Large intestine (tissue), 3 donors: Measurements from ENCODE around the gene MAPKAPK2. TPM values are rescaled to one million over a fixed set of nuclear protein-coding genes. Genes with fewer than 3 reads are reported as not detected.
"Not testable (repeated sequence)": the region's sequence is repeated elsewhere in the genome, so short reads cannot be mapped to it uniquely, and the experiment has no call there.

Experiments used
- DNase-seq, 2 donors: peaks; one replicate each; pipeline versions ENCODE4 v3.0.0 to v3.0.0-alpha.2; 2013
- H3K27ac ChIP-seq: one replicate; pipeline ENCODE4 v1.5.1; 2013; ENCODE audit warnings: low read length
- H3K27me3 ChIP-seq: 2 replicates; pipeline ENCODE4 v1.6.1; 2013; ENCODE audit warnings: low read length; ENCODE audit not compliant: control insufficient read depth, insufficient read depth
- H3K36me3 ChIP-seq: 2 replicates; pipeline ENCODE4 v1.6.1; 2013; ENCODE audit warnings: low read length; ENCODE audit not compliant: control insufficient read depth, insufficient read depth
- H3K4me1 ChIP-seq: one replicate; pipeline ENCODE4 v1.6.1; 2013; ENCODE audit warnings: low read length; ENCODE audit not compliant: control insufficient read depth, insufficient read depth
- H3K4me3 ChIP-seq: one replicate; pipeline ENCODE4 v1.5.1; 2013; ENCODE audit warnings: low read length
- H3K9me3 ChIP-seq: one replicate; pipeline ENCODE4 v1.6.1; 2013; ENCODE audit warnings: mild to moderate bottlenecking, low read depth, low read length, moderate library complexity; ENCODE audit not compliant: control insufficient read depth
- WGBS: methylation state at CpG from one replicate; pipeline ENCODE4 v1.1.5; 2013; ENCODE audit warnings: low lambda C conversion rate; ENCODE audit not compliant: insufficient coverage; 5-methylcytosine and 5-hydroxymethylcytosine counted together
- polyA plus RNA-seq: library from polyadenylated mRNA; unstranded; fragments of 120-200 nt; gene quantifications from one replicate; pipeline ENCODE4 v1.2.1, GENCODE V29; 2013

Gene MAPKAPK2
- polyA plus RNA-seq, 1 donor, result 79.6 TPM

GRCh38 chr1:206771338-206771692, 86.6 kb downstream of the MAPKAPK2 start:
- Histone ChIP-seq H3K9me3 (no peaks in the 10 kb centered on the region), H3K27ac (no peak overlapping the region), H3K4me1 (peaks cover 4% of the 10 kb centered on the region), H3K27me3 (peaks cover 6% of the 10 kb centered on the region), H3K36me3 (no peaks in the 10 kb centered on the region), H3K4me3 (no peak overlapping the region)
- WGBS, result 92% methylated on average over 1 of the region's 4 CpGs
- no peak for DNase-seq

- 93% methylated on average over 2 of the region's 8 CpGs for WGBS
- H3K27ac ChIP-seq, result no peak within 1 kb of the TSS
- H3K4me3 ChIP-seq, result no peak within 1 kb of the TSS
- H3K9me3 ChIP-seq, result no peaks in the 10 kb centered on the region
- DNase-seq, result no peak
- peaks cover 5% of the 10 kb centered on the region for H3K27me3 ChIP-seq
- no peaks in the 10 kb centered on the region for H3K36me3 ChIP-seq
- H3K4me1 ChIP-seq, result peaks cover 5% of the 10 kb centered on the region
Measured at GRCh38 chr1:206772243-206772937, 87.7 kb downstream of the MAPKAPK2 start, which contains the start of gene IL10. Gene IL10 (minus strand): TSS chr1:206772494. CDS start chr1:206772435, 59 bp downstream.

- Histone ChIP-seq H3K27me3 (peaks cover 5% of the 10 kb centered on the region), H3K27ac (no peak overlapping the region), H3K9me3 (no peaks in the 10 kb centered on the region), H3K4me1 (peaks cover 5% of the 10 kb centered on the region), H3K4me3 (no peak overlapping the region), H3K36me3 (no peaks in the 10 kb centered on the region)
- no peak for DNase-seq
- no CpG with 5 or more reads among the region's 3 CpGs for WGBS
Measured at GRCh38 chr1:206774093-206774492, 89.4 kb downstream of the MAPKAPK2 start.

GRCh38 chr1:206776229-206776628, 91.5 kb downstream of the MAPKAPK2 start:
- WGBS, result no CpG with 5 or more reads among the region's 4 CpGs
- no peaks in the 10 kb centered on the region for H3K36me3 ChIP-seq
- DNase-seq, result peak in 1 of 2 donors; percentile 60
- no peaks in the 10 kb centered on the region for H3K27me3 ChIP-seq
- no peak overlapping the region for H3K4me3 ChIP-seq
- no peak overlapping the region for H3K27ac ChIP-seq
- no peaks in the 10 kb centered on the region for H3K9me3 ChIP-seq
- peaks cover 5% of the 10 kb centered on the region for H3K4me1 ChIP-seq

GRCh38 chr1:206778031-206778430, 93.3 kb downstream of the MAPKAPK2 start:
- H3K27me3 ChIP-seq, result no peaks in the 10 kb centered on the region
- no peak overlapping the region for H3K27ac ChIP-seq
- no peak overlapping the region for H3K4me3 ChIP-seq
- peaks cover 5% of the 10 kb centered on the region for H3K4me1 ChIP-seq
- no CpG with 5 or more reads among the region's 7 CpGs for WGBS
- H3K9me3 ChIP-seq, result no peaks in the 10 kb centered on the region
- DNase-seq, result no peak
- no peaks in the 10 kb centered on the region for H3K36me3 ChIP-seq

GRCh38 chr1:206778911-206779310, 94.2 kb downstream of the MAPKAPK2 start:
- not testable (repeated sequence) for H3K4me3 ChIP-seq, H3K36me3 ChIP-seq, H3K27me3 ChIP-seq, H3K27ac ChIP-seq, H3K4me1 ChIP-seq, H3K9me3 ChIP-seq, DNase-seq
- WGBS, result 86% methylated on average over 1 of the region's 6 CpGs

- DNase-seq, result no peak
- Histone ChIP-seq H3K9me3 (no peaks in the 10 kb centered on the region), H3K4me3 (no peak overlapping the region), H3K36me3 (no peaks in the 10 kb centered on the region), H3K27ac (no peak overlapping the region), H3K27me3 (no peaks in the 10 kb centered on the region), H3K4me1 (peaks cover 5% of the 10 kb centered on the region)
- 67% methylated on average over 2 of the region's 2 CpGs for WGBS
Measured at GRCh38 chr1:206779638-206780037, 94.9 kb downstream of the MAPKAPK2 start.

GRCh38 chr1:206782448-206782847, 97.7 kb downstream of the MAPKAPK2 start:
- no peaks in the 10 kb centered on the region for H3K27me3 ChIP-seq
- no CpG with 5 or more reads among the region's 2 CpGs for WGBS
- H3K4me3 ChIP-seq, result no peak overlapping the region
- H3K27ac ChIP-seq, result no peak overlapping the region
- no peaks in the 10 kb centered on the region for H3K4me1 ChIP-seq
- no peaks in the 10 kb centered on the region for H3K9me3 ChIP-seq
- DNase-seq, result no peak
- no peaks in the 10 kb centered on the region for H3K36me3 ChIP-seq

GRCh38 chr1:206783506-206783905, 98.8 kb downstream of the MAPKAPK2 start:
- WGBS, result no CpG with 5 or more reads among the region's 7 CpGs
- DNase-seq, result no peak

More at GRCh38 chr1:206783506-206783905, 98.8 kb downstream of the MAPKAPK2 start:
- no peak overlapping the region for H3K27ac ChIP-seq
- no peaks in the 10 kb centered on the region for H3K9me3 ChIP-seq
- H3K27me3 ChIP-seq, result no peaks in the 10 kb centered on the region
- no peaks in the 10 kb centered on the region for H3K4me1 ChIP-seq
- no peak overlapping the region for H3K4me3 ChIP-seq
- no peaks in the 10 kb centered on the region for H3K36me3 ChIP-seq
